NOMO-1 treated with DMSO at 0.1 percent for 48 hours (cell line): ENCODE measurements around the gene INPP5A.

Experiments
- DNase-seq: peaks from one replicate; lab custom pipeline; 2025; ENCODE audit not compliant: unreplicated experiment; lab: John Stamatoyannopoulos, UW

Gene INPP5A

DNA sequence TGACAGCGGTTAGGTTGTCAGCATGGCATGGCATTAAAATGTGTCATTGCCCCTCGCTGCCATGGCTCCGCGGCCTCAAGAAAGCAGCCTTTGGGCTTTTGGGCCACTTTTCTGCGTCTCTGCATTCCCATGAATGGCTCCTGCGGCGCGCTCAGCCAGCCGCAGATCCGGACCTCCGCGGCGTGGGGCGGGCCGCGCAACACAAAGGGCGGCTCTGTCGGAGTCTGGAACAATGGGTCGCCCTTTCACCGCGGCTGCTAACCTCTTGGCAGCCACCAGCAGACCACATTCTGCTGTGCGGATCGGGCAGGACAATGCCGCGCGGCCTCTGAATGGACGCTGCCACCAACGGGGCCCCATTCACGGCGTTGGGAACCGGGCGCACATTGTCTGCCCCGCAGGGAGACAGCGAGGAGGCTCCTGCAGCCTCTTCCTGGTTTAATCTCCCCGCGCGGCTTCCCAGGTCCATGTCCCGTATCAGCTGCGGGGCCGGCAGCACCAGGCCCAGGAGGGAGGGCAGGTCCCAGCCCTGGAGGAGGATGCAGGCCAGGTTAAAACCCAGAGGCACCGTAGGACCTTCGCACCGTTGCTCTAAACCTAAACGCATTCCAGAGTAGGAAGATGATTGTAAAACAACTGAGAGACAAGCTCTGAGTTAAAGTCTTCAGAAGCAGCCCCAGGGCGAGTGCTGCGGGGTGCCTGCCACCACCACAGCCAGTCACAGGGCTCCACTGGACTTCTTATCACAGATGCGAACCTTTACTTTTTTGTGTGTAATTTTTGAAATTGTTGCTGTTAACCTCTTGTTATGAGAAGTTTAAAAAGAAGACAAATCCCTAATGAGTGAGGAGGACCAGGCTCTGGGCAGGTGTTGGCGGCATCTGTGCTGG is 176.8 kb downstream of the INPP5A start:
- DNase-seq: no peak

DNA sequence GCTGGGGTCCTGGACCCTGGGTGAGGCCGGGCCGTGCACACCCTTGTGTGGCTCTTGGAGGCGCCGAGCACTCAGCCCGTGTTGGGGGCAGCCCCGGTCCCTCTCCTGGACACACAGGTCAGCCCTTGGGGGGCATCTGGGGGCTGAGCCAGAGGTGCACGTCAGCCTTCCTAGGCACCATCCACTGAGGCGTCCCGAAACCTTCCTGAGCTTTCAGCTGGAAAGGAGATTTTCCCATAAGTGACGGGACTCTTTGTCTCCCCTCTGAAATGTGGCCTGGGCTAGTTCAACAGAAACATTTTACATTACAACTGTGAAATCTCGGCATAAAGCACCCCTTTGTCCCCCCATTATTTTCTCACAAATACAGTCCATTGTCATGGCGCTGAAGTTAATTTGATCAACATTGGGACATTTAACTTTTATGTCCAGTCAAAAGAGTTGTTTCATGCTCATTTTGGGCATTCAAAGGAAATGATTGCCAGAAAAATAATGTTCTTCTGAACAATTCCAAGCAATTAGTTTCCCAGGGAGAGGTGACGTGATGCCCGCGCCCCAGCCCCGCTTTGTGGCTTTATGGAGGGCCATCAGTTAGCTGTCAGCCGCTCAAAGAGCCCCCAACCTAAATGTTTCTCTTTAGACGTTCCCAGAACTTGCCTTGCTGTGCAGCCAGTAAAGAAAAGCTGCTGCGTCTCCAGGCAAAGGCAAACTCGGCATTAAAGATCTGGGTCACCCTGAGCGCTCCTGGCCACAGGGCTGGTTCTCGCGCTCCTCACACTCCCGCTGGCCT is 177.6 kb downstream of the INPP5A start:
- DNase-seq: no peak

DNA sequence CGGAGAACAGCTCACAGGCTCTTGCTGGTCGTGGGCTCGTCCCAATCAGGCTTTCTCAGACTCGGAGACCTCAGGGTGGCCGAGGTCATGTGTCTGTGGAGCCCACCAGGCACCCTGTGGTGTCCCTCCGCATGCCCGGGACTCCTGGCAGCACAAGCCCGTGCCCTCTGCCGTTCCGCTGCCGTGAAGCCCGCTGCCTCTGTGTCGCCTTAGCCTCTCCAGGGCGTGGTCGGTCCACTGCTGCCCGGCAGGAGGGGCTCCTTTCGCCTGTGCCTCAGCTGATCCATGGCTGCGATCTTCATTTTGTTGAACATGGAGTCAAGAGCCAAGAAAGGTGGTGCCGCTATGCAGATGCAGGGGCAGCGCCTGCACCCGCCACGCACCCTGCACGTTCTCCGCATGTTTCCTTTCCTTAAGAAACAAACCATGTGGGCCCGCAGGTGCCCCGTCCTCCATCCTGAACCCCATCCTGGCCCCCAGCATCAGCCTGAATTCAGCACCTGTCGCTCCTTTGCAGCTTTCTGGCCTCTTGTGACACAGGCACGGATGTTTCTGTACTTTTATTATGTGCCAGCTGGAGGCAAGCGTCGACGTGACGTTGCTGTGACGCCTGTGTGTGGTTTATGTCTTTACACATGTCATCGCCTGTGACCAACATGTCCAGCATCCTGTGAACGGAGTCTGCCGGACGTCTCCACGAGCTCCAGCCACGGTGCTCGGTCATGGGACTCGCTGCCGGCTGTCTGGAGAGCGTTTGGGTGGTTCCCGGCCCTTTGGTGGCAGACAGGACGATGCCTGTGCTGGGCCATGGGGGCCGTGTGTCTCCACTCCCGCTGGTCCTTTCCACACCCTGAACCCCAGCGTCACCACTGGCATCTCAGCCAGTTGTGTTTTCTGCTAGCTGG is 178.4 kb downstream of the INPP5A start:
- DNase-seq: no peak

DNA sequence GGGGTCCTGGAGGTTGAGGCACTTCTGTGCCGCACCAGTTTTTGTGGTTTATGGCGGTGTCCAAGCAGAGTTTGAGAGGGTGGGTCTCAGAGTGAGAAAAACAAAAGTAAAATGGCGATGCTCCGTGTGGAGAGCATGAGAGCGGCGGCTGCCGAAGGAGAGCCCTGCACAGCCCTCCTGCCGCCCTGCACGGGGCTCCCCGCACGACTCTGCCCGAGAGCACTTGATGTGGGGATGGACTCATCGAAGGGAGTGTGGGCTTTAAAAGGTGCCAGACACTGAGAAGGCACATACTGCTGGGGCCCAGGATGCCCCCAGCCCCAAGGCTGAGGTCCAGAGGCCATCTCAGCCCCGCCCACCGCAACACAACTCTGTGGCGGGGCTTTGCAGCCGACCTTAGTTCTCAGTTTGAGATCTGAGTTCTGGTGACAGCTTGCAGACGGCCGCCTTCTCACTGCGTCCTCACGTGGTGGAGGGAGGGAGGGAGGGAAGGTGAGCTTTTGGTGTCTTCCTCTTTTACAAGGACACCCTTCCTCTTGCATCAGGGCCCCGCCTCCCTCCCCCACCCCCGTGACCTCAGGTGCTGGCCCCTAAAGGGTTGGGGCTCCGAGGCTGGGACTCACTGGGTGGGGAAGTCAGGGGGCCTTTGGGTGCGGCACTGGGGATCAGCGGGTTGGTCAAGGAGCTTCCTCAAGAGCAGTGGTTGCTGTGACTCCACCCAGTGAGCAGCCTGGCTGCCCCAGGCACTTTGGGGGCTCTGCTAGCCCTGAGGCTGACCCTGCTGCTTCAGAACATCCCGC is 179.3 kb downstream of the INPP5A start:
- DNase-seq: no peak

DNA sequence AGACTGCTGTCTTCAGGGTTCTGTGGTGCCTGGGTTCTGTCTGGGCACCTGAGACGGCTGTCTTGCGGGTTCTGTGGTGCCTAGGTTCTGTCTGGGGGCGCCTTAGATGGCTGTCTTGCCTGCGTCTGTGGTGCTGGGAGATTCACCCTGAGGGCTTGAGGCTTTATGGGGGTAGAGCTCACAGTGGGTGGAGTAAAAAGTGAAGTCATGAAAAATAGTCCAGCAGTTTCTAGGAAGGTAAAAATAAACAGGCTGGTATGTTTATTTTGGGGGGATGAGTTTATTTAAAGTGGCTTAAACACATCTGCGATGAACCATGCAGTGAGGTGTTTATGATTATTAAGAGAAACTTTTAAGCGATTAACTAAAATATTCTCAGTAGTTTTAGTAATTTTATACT is 184.1 kb downstream of the INPP5A start:
- no peak for DNase-seq

DNA sequence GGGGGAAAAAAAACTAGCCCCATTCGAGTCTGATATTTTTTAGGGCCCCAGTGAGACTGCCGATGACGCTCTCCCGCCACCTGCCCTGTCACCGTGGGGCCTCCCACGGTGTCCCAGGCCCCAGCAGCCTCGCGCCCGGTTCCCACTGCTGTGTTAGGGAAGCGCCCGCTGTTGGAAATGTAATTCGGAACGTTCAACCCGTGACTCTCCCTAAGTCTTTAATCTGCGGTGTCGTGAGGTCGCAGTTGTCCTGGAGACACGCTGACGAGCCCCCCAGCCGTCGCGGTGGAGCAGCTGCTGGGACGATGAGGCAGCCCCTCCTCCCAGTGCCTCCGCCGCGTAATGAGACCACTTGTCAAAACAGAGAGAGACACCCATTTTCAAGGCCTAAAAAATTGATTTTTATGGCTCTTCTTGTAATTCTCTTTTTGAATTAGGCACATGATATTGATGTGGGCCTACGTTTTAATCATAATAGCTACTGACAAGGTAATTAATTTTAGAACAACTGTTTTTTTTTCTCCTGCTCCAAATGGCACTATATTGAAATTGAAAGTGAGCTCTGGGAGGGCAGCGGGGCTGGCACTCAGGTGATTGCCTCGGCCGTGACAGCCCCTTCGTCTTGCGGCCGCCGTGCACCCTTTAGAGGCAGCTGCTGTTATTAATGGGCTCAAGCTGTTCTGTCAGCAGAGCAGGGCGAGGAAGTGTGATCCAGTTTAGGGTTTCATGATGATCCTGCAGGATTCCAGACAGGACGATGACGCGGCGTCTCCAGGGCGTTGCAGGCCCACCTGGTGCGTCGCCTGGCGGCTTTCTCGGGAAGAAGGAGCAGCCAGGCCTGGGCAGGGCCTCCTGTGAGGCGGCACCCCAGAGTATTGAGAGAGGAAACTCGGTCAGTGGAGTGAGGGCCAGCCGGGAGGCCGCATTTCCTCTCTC is 185.1 kb downstream of the INPP5A start:
- DNase-seq: no peak

DNA sequence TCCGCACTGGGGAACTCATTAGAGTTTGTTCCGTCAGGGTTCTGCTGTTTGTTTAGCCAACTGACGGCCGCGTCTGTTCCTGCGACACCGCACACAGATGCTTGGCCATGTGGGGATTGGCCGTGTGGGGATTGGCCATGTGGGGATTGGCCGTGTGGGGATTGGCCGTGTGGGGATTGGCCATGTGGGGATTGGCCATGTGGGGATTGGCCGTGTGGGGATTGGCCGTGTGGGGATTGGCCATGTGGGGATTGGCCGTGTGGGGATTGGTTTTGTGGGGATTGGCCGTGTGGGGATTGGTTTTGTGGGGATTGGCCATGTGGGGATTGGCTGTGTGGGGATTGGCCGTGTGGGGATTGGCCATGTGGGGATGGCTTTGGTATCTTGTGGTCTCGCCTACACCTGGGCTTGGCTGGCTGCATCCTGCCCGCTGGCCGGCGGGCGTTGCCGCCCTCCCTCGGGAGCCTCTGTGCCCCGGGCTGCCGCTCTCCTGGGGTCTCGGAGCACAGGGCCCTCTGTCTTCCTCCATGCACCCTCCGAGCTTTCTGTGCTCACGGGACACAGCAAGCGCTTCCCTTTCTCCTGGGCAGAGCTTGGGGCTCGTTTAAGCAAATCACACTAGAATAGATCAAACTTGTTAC is 185.9 kb downstream of the INPP5A start:
- DNase-seq: no peak

DNA sequence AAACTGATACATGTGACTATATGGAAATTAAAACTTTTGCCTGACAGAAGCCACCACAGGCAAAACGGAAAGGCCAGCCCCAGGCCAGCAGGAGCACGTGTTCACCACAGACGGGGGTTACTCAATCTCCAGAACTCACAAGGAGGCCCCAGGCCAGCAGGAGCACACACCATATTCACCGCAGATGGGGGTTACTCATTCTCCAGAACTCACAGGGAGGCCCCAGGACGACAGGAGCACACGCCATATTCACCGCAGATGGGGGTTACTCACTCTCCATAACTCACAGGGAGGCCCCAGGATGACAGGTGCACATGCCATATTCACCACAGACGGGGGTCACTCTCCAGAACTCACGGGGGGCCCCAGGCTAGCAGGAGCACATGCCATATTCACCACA is 186.9 kb downstream of the INPP5A start:
- peak; percentile 77 for DNase-seq

DNA sequence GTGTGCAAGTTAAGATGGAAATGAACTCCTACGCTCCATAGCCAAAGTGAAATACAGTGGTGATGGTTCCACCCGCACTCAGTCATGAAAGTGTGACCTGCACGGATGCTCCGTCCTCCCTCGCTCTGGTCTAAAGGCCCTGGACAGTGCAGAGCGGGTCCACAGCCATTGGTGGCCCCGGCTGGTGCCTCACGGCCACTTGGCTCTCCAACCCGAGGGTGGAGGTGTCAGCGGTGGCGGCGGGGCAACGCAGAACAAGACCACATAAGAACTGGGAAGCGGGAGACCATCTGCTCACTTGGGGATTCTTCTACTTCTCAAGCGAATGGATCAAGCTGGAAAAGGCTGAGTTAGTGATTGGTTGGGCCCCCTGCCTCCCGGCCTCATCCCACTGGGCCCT is 187.6 kb downstream of the INPP5A start:
- DNase-seq: no peak

DNA sequence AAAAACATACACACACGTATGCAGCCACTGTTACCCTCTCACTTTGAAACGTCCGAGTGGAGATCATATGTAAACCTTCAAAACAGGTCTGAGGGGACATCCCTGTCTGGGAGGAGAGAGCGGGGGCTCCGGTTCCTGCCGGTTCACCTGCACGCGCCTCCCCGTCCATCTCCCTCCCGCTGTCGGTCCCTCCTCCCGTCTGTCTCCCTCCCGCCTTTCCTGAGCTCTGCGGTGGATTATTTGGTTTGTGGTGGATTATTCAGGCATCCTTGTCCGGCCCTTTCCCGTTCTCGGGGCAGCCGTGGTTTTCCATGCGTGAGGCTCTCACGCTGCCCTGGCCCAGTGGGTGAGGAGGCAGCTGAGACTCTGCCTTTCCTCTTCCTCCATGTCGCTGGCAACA is 188.6 kb downstream of the INPP5A start:
- DNase-seq: no peak

DNA sequence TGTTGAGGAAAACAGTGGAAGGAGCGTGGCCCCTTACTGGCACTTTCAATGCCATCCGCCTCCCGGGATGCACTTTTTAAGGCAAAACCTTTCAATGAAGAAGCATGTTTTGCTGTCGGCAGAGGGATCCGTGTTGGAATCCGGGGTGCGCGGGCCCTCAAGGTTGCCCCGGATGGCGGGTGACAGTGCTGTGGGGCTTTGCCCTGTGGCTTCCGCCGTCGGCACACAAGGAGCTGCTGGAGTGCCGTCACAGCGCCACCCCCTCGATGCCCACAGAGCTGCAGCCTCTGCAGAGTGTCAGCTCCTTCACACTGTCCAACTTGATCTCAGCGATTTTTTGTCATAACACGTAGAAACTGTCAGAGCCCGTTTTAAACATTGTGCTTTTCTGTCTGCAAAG is 189.4 kb downstream of the INPP5A start:
- DNase-seq: no peak

DNA sequence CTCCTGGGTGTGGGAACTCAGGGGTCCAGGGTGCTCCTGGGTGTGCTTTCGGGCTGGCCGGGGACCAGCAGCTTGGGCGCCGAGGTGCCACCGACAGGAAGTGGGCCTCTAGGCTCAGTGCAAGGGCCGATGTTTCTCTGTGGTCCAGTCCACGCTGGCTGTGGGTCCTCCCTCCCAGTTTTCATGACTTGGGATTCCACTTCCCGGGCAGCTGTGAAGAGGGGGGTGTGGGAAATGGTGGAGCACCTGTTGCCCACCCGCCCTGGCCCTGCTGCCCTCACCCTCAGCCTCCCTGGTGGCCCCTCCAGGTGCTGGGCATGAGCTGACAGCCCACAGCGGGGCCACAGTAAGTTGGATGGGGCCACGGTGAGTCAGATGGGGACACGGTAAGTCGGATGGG is 189.8 kb downstream of the INPP5A start:
- DNase-seq: no peak

DNA sequence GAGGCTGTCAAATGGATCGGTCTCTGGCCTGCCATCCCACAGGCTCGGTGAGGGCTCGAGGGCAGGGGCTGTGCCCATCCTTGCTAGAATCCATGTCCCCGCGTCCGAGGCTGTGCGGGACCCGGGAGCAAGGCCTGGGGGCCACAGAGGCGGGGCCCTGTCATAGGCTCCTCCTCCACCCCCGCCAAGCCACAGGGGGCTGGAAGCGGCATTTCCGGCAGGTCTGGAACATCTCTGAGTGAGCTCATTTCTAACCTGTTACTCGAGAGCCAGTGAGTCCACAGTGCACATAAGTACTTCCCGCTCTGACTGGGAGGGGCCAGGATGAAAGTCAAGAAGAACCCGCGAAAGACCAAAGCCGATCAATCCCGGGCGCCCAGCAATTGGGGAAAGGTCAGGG is 190.7 kb downstream of the INPP5A start:
- DNase-seq: no peak

DNA sequence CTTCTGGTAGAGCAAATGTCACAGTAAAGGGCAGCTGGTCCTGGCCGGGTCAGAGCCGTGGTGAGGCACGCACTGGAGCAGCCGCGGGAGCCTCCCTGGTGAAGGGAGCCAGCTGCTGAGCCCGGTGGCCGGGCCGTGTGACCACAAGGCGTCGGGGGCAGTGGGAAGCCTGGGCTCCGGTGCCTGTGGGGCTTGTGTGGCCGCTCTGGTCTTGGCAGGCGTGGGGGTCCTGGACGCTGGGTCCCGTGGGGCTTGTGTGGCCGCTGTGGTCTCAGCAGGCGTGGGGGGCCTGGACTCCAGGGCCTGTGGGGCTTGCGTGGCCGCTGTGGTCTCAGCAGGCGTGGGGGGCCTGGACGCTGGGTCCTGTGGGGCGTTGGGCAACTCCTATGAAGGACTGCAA is 191.2 kb downstream of the INPP5A start:
- no peak for DNase-seq

DNA sequence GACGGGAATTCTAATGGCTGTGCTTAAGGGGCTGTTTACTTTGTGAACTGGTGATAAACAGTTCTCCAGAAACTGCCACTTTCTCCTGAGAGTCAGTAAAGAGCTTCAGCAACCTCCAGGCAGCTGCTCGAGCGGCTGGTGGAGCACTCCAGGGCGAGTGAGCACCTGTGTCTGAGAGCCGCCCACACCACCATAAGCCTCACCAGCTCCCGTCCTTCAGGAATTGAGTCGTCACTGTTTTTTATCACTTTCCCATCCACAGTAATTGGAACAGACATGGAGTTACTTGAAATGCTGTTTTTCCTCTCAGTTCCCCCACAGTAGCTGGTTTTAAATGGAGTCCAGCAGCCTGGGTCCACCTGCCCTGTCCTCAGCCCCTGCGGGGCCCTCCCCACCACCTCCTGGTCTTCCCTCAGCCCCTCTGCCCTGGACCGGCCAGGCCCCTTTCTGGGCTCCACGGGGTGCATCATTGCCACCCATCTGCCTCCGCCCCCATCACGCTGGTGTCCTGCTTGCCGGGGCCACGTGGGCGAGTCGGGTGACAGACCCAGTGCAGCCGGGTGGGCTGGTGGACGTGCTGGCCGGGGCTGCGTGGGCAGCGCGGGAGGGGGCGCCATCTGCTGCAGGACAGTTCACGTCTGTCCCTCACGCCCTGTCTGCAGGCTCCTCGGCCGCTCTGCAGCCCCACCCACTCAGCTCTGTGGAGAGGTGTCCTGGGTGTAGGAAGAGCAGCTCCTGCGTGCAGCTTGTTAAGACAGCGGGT is 192.4 kb downstream of the INPP5A start:
- no peak for DNase-seq

DNA sequence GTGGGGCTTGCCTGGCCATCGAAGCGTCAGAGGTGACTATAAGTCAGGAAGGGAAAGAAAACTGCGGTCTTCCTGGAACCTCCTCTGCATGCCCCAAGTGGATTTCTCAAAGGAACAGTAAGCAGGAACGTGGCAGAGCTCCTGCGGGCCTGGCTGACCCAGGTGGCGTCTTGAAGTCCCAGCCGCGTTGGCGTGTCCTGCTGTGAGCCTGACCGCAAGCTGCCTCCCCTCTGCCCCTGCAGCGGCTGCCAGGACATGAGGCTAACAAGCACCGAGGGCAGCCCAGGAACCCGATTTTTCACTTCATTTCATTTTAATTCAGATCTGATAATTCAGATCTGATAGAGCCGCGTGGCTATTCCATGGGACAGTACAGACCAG is 193.0 kb downstream of the INPP5A start:
- DNase-seq: no peak

DNA sequence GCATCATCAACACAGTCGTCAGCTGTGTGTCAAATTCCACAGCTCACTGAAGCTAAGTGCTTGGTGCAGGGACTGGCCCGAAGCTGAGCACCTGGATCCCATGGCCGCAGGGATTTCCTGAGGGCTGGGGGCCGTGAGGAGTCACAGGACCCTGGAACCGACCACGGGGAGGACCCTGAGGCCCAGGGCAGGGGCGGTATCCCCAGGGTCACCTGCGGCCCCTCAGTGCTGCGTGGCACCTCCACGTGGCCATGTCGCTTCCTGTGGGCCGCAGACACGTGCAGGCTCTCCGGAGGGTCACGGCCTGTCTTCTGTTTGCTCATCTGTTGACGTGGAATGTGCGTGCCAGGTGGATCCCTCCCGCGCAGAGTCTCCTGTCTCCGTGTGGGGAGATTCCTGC is 194.9 kb downstream of the INPP5A start:
- DNase-seq: no peak

DNA sequence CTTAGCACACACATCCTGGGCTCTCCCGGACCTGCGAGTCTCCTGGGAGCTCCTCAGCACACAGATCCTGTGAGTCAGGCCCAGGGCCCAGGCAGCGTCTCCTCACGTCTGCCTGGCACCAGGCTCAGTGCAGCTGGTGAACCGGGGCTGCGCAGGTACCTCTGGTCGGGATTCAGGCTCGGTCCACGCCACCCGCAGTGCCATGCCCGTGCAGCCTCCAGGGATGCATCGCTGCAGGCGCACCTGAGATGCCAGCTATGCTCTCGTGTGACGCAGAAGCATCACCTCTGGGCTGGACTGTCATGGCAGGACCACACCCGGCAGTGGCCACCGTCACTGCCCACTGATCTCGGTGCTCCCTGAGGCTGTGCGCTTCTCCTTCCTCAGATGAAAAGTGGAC is 196.3 kb downstream of the INPP5A start:
- no peak for DNase-seq
